DOHH2 (cell line): ENCODE measurements around the gene DUSP1.

Source experiments
- H3F3A ChIP-seq: fragments of 200-600 bp; sonication (generic), shearing (Covaris generic); 2 replicates; pipeline ENCODE4 v1.6.0; 2016; ENCODE audit warnings: antibody characterized with exemption, mild to moderate bottlenecking; ENCODE audit not compliant: control insufficient read depth, insufficient read depth
- H3K27ac ChIP-seq: fragments of 200-600 bp; sonication (generic); 2 replicates; pipeline ENCODE4 v1.5.1; 2014; ENCODE audit warnings: low read depth, mild to moderate bottlenecking, low read length, moderate library complexity
- H3K27me3 ChIP-seq: fragments of 200-600 bp; sonication (generic); 2 replicates; pipeline ENCODE4 v1.6.1; 2014; ENCODE audit warnings: mild to moderate bottlenecking, low read length, mixed read lengths; ENCODE audit not compliant: control insufficient read depth
- H3K36me3 ChIP-seq: fragments of 200-600 bp; sonication (generic); 2 replicates; pipeline ENCODE4 v1.6.1; 2014; ENCODE audit warnings: mild to moderate bottlenecking, low read length, moderate library complexity, mixed read lengths; ENCODE audit not compliant: control insufficient read depth
- H3K4me1 ChIP-seq: fragments of 200-600 bp; sonication (generic); 2 replicates; pipeline ENCODE4 v1.6.1; 2014; ENCODE audit warnings: mild to moderate bottlenecking, low read length, mixed read lengths; ENCODE audit not compliant: control insufficient read depth
- H3K4me2 ChIP-seq: fragments of 200-600 bp; sonication (generic); 2 replicates; pipeline ENCODE4 v1.6.0; 2014; ENCODE audit warnings: mild to moderate bottlenecking, low read length, moderate library complexity
- H3K4me3 ChIP-seq: fragments of 200-600 bp; sonication (generic); 2 replicates; pipeline ENCODE4 v1.5.1; 2014; ENCODE audit warnings: mild to moderate bottlenecking, low read length, mixed read lengths
- H3K79me2 ChIP-seq: fragments of 200-600 bp; sonication (generic); 2 replicates; pipeline ENCODE4 v1.6.1; 2014; ENCODE audit warnings: mild to moderate bottlenecking, low read length, mixed read lengths; ENCODE audit not compliant: control insufficient read depth
- H3K9me2 ChIP-seq: fragments of 200-600 bp; sonication (generic); replicated peaks from 2 replicates; pipeline ENCODE4 v1.6.1; 2014; ENCODE audit warnings: mild to moderate bottlenecking, low read length, mixed read lengths; ENCODE audit not compliant: control insufficient read depth
- H3K9me3 ChIP-seq: fragments of 200-600 bp; sonication (generic); 2 replicates; pipeline ENCODE4 v1.6.1; 2014; ENCODE audit warnings: antibody characterized with exemption, low read length, mixed read lengths; ENCODE audit not compliant: control insufficient read depth, insufficient read depth
- H4K20me1 ChIP-seq: fragments of 200-600 bp; sonication (generic); 2 replicates; pipeline ENCODE4 v1.6.0; 2014; ENCODE audit warnings: low read depth, mild to moderate bottlenecking, antibody characterized with exemption, low read length, moderate library complexity; ENCODE audit not compliant: control insufficient read depth, insufficient read depth
- EZH2phosphoT487 ChIP-seq: fragments of 200-600 bp; sonication (generic); IDR thresholded peaks from 2 replicates; pipeline ENCODE4 v1.6.1; 2017; ENCODE audit warnings: borderline replicate concordance, mild to moderate bottlenecking, antibody characterized with exemption, low read length, moderate library complexity, mixed read lengths
- TF ChIP-seq, protein P1 (sequence below): fragments of 200-600 bp; sonication (generic); IDR thresholded peaks from one replicate; pipeline ENCODE4 v1.5.1; 2014; ENCODE audit warnings: antibody characterized with exemption, mild to moderate bottlenecking, low read depth, low read length; ENCODE audit not compliant: poor library complexity, severe bottlenecking

Gene DUSP1

DNA sequence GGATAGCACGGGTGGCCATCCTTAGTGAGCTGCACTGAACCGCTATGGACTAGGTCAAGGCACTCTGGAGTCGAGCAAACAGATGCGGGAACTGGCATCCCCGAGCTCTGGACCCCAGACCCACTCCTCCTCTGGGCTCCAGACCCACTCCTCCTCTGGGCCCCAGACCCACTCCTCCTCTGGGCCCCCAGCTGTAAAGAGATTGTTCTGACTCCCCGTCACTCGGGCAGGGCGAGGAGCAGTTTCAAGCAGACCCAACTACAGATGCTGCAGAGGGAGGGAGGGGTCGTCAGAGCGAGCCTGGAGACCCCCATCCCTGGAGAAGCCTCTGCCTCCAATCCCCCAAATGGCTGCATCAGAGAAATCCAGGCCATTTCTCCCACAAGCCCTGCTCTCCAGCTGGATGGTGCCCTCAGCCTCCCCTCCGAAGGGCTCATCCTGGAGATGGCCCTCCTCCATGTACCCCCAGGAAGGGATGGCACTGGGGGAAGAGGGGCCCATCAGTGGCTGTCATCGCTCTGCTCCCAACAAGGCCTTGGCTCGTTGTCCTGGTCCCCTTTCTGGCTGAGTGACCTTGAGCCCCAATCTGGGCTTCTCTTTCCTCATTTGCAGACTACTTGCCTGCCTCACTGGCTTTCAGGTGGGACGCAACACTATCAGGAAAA is 38.7 kb downstream of the DUSP1 start:
- Histone ChIP-seq H3K27me3 (peaks cover 21% of the 10 kb centered on the region), H3K9me2 (no peaks in the 10 kb centered on the region), H3K79me2 (no peaks in the 10 kb centered on the region), H3K4me3 (no peak overlapping the region), H3K9me3 (no peaks in the 10 kb centered on the region), H3K4me2 (no peak overlapping the region), H3K27ac (no peak overlapping the region), H4K20me1 (no peaks in the 10 kb centered on the region), H3K36me3 (no peaks in the 10 kb centered on the region), H3F3A (no peaks in the 10 kb centered on the region), H3K4me1 (no peaks in the 10 kb centered on the region)
- TF ChIP-seq EZH2phosphoT487: no peak
- TF ChIP-seq, protein P1, sequence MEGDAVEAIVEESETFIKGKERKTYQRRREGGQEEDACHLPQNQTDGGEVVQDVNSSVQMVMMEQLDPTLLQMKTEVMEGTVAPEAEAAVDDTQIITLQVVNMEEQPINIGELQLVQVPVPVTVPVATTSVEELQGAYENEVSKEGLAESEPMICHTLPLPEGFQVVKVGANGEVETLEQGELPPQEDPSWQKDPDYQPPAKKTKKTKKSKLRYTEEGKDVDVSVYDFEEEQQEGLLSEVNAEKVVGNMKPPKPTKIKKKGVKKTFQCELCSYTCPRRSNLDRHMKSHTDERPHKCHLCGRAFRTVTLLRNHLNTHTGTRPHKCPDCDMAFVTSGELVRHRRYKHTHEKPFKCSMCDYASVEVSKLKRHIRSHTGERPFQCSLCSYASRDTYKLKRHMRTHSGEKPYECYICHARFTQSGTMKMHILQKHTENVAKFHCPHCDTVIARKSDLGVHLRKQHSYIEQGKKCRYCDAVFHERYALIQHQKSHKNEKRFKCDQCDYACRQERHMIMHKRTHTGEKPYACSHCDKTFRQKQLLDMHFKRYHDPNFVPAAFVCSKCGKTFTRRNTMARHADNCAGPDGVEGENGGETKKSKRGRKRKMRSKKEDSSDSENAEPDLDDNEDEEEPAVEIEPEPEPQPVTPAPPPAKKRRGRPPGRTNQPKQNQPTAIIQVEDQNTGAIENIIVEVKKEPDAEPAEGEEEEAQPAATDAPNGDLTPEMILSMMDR: no peak

DNA sequence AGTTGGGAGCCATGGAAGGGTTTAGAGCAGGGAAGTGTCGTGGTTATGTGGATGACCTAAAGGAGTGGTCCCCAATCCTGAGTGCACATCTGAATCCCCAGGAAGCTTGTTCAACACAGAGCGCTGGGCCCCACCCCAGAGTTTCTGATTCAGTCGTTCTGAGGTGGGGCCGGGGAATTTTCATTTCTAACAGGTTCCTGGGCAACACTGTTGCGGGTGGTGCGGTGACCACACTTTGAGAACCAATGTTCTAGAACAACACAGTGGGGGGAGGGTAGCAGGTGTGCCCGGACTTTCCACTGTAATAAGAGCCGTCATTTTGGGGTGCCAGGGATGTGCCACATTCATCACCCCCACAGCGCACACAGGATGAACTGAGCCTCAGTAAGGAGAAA is 39.3 kb downstream of the DUSP1 start:
- no peaks in the 10 kb centered on the region for H3K36me3 ChIP-seq
- no peaks in the 10 kb centered on the region for H3K4me1 ChIP-seq
- H3K4me3 ChIP-seq: no peak overlapping the region
- H3K9me3 ChIP-seq: no peaks in the 10 kb centered on the region
- no peaks in the 10 kb centered on the region for H3K9me2 ChIP-seq
- H4K20me1 ChIP-seq: no peaks in the 10 kb centered on the region
- no peaks in the 10 kb centered on the region for H3F3A ChIP-seq
- H3K79me2 ChIP-seq: no peaks in the 10 kb centered on the region
- peaks cover 21% of the 10 kb centered on the region for H3K27me3 ChIP-seq
- H3K27ac ChIP-seq: no peak overlapping the region
- TF ChIP-seq, protein P1: no peak
- no peak for TF ChIP-seq EZH2phosphoT487
- H3K4me2 ChIP-seq: no peak overlapping the region

DNA sequence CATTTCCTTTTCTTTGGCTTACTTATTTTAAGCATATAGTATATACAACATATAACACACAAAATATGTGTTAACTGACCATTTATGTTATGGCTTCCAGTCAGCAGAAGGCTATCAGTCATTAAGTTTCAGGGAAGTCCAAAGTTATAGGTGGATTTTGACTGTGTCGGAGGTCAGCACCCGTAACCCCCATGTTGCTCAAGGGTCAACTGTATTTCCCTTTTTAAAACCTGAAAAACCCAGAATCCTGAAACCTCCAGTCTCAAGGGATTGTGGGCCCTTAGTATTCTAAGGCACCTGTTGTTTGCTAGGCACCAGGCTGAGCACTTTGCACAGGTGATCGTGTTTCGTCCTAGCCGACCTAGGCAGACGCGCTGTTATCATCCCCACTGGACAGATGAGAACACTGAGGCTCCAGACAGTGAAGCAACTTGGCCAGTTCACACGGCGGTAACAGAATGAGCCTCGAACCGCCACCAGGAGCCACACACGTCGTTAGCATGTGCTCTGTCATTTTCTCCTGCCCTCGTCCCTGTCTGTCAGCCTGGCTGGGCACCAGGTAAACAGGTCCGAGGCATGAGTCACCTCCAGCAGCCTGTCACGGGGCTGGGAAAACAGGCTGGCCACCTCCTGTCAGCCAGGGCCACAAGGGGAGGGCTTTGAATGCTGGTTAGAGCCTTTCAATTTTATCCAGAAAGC is 39.9 kb downstream of the DUSP1 start:
- Histone ChIP-seq H3K9me2 (no peaks in the 10 kb centered on the region), H3K4me3 (no peak overlapping the region), H3K9me3 (no peaks in the 10 kb centered on the region), H3K27ac (no peak overlapping the region), H3K4me1 (no peaks in the 10 kb centered on the region), H3K79me2 (no peaks in the 10 kb centered on the region), H3K27me3 (peaks cover 21% of the 10 kb centered on the region), H3F3A (no peaks in the 10 kb centered on the region), H3K4me2 (no peak overlapping the region), H4K20me1 (no peaks in the 10 kb centered on the region), H3K36me3 (no peaks in the 10 kb centered on the region)
- TF ChIP-seq EZH2phosphoT487: no peak
- TF ChIP-seq, protein P1: no peak
